Left ventricle myocardium superior (tissue), 1 donor: Measurements from ENCODE around the gene PTPRM. TPM values are rescaled to one million over a fixed set of nuclear protein-coding genes. Genes with fewer than 3 reads are reported as not detected.

Source experiments
- ATAC-seq: fragments of 200-7000 bp; cut with Tn5 transposase; one replicate; pipeline ENCODE4 v1.9.1; 2020; ENCODE audit warnings: mild to moderate bottlenecking, moderate library complexity
- DNase-seq: peaks from one replicate; pipeline ENCODE4 v3.0.0-alpha.2; 2020
- intact Hi-C: fragments of 100-400 bp; cut with micrococcal nuclease; formaldehyde crosslinking; loops from one replicate; pipeline ENCODE4 v1.11.0; 2022
- long read RNA-seq: library from polyadenylated mRNA; unstranded; transcript quantifications from one replicate; pipeline ENCODE4 v2.0.0, GENCODE V29; 2021
- total RNA-seq: library from RNA; stranded (reverse); fragmentation: NEBNext Ultra II Directional; extraction: Animal tissue kit (Norgen Biotek cat#: 25700); gene quantifications from one replicate; pipeline ENCODE4 v1.2.1, GENCODE V29; 2021
- donor health status: DM: no; HTN: yes; CAD: no; lungs with severe emphysema.

The PTPRM gene
- 100 TPM for total RNA-seq
- long read RNA-seq, partial matches to known transcripts: 40 of 57 reads
- long read RNA-seq, other reads (novel, unspliced or antisense): 17 of 57 reads

- peak; percentile 91 for ATAC-seq
- DNase-seq: peak; percentile 96
- intact Hi-C loops: no loop called here
Measured at GRCh38 chr18:7566567-7567473, at the start of gene PTPRM. TSS of gene PTPRM (plus strand) at chr18:7567316. CDS start at chr18:7567819, 503 bp downstream.

- intact Hi-C loops: no loop called here
- no peak for ATAC-seq
- no peak for DNase-seq
Measured at GRCh38 chr18:7517852-7518251, 49.3 kb upstream of the PTPRM start.

GRCh38 chr18:7520200-7520785 lies 46.8 kb upstream of the PTPRM start:
- no peak for DNase-seq
- intact Hi-C loops: no loop called here
- ATAC-seq: no peak

- no peak for ATAC-seq
- no peak for DNase-seq
- intact Hi-C loops: no loop called here
Measured at GRCh38 chr18:7521226-7521856, 45.8 kb upstream of the PTPRM start.

- DNase-seq (no peak), ATAC-seq (no peak)
- intact Hi-C loops: no loop called here
Measured at GRCh38 chr18:7523772-7524171, 43.3 kb upstream of the PTPRM start.

GRCh38 chr18:7524786-7525185 lies 42.3 kb upstream of the PTPRM start:
- DNase-seq (no peak), ATAC-seq (peak; percentile 31)
- intact Hi-C loops: no loop called here

GRCh38 chr18:7532942-7533341 lies 34.2 kb upstream of the PTPRM start:
- DNase-seq (no peak), ATAC-seq (no peak)
- intact Hi-C loops: no loop called here

GRCh38 chr18:7535436-7536205 lies 31.5 kb upstream of the PTPRM start:
- intact Hi-C loops: no loop called here

GRCh38 chr18:7537145-7537544 lies 30.0 kb upstream of the PTPRM start:
- intact Hi-C loops: no loop called here
- ATAC-seq (peak; percentile 66), DNase-seq (no peak)

More at GRCh38 chr18:7535436-7536205, 31.5 kb upstream of the PTPRM start:
- ATAC-seq (no peak), DNase-seq (no peak)

GRCh38 chr18:7541835-7542234 lies 25.3 kb upstream of the PTPRM start:
- intact Hi-C loops: no loop called here
- DNase-seq (no peak), ATAC-seq (no peak)

GRCh38 chr18:7544686-7545085 lies 22.4 kb upstream of the PTPRM start:
- ATAC-seq: no peak
- intact Hi-C loops: no loop called here
- no peak for DNase-seq

- intact Hi-C loops: no loop called here
- peak; percentile 27 for ATAC-seq
- no peak for DNase-seq
Measured at GRCh38 chr18:7545734-7546133, 21.4 kb upstream of the PTPRM start.

- intact Hi-C loops: no loop called here
- ATAC-seq (no peak), DNase-seq (no peak)
Measured at GRCh38 chr18:7548221-7548620, 18.9 kb upstream of the PTPRM start.

- DNase-seq: no peak
- intact Hi-C loops: no loop called here
- no peak for ATAC-seq
Measured at GRCh38 chr18:7548721-7549120, 18.4 kb upstream of the PTPRM start.

- intact Hi-C loops: loop anchor here (10.0 kb wide), 1 partner anchor 83 kb away; no protein-coding TSS in a partner anchor
- DNase-seq (no peak), ATAC-seq (peak; percentile 48)
Measured at GRCh38 chr18:7557973-7558372, 9.1 kb upstream of the PTPRM start.

- intact Hi-C loops: loop anchor here (10.0 kb wide), 1 partner anchor 84 kb away; no protein-coding TSS in a partner anchor
- ATAC-seq (no peak), DNase-seq (no peak)
Measured at GRCh38 chr18:7558769-7559168, 8.3 kb upstream of the PTPRM start.

- peak; percentile 58 for ATAC-seq
- no peak for DNase-seq
- intact Hi-C loops: loop anchor here (5.0 to 10.0 kb wide), 2 partner anchors 85 to 283 kb away; no protein-coding TSS in a partner anchor
Measured at GRCh38 chr18:7559709-7560319, 7.3 kb upstream of the PTPRM start.

- no peak for ATAC-seq
- DNase-seq: no peak
- intact Hi-C loops: loop anchor here (5.0 kb wide), 1 partner anchor 285 kb away; no protein-coding TSS in a partner anchor
Measured at GRCh38 chr18:7561909-7562460, 5.1 kb upstream of the PTPRM start.
